ENCODE results near the gene RBFOX2. TPM values are rescaled to one million over a fixed set of nuclear protein-coding genes. Genes with fewer than 3 reads are reported as not detected.

RBFOX2 gene
- total and polyA plus RNA-seq, 2 of the 8 experiments (the other 6 are each of a cell fraction or from before 2014, with no cell fraction given), result 121 to 122 TPM

GRCh38 chr22:35949243-35949642, 79.4 kb downstream of the RBFOX2 start:
- Histone ChIP-seq H3K4me2 (ENCODE audit: insufficient read depth in 1 of 2, low read depth in 2 of 2, low read length in 2 of 2) (no peak overlapping the region), H3K36me3 (ENCODE audit: control insufficient read depth in 2 of 4, insufficient read depth in 4 of 4, low read length in 3 of 4) (no peaks in the 10 kb centered on the region), H4K91ac (replicated peaks; ENCODE audit: insufficient read length, low read length) (no peak overlapping the region), H3K79me2 (ENCODE audit: control insufficient read depth in 1 of 2, insufficient read depth in 2 of 2, low read length in 2 of 2) (peaks cover 0 to 28% of the 10 kb centered on the region in 2 experiments; a peak in 2 of 4 replicates), H2BK15ac (ENCODE audit: low read length) (no peak overlapping the region), H3K23me2 (ENCODE audit: low read depth, low read length) (no peaks in the 10 kb centered on the region), H3K4ac (replicated peaks; ENCODE audit: insufficient read length, low read depth, low read length) (no peak overlapping the region), H3K23ac (ENCODE audit: insufficient read length) (no peak overlapping the region), H3K4me3 (ENCODE audit: extremely low read depth in 1 of 4, insufficient read depth in 2 of 4, low read depth in 3 of 4, low read length in 4 of 4) (no peak overlapping the region), H2BK12ac (ENCODE audit: low read depth, low read length) (no peak overlapping the region), H3K9me3 (ENCODE audit: insufficient read depth in 2 of 2, low read depth in 1 of 2, low read length in 1 of 2) (no peaks in the 10 kb centered on the region), H4K20me1 (replicated peaks in 1 of 2; ENCODE audit: control insufficient read depth in 1 of 2, insufficient read depth in 2 of 2, low read length in 2 of 2) (peaks cover 2% of the 10 kb centered on the region in 2 experiments), H2BK20ac (ENCODE audit: low read length) (no peak overlapping the region), H3K27me3 (replicated peaks in 1 of 4; ENCODE audit: control insufficient read depth in 3 of 4, extremely low read depth in 1 of 4, insufficient read depth in 3 of 4, low read length in 3 of 4) (no peaks in the 10 kb centered on the region), H3K79me1 (ENCODE audit: low read depth, low read length) (peaks cover 2% of the 10 kb centered on the region; the same call in 1 of the 2 replicates), H3K56ac (replicated peaks; ENCODE audit: insufficient read length, low read depth, low read length) (no peak overlapping the region), H2BK5ac (ENCODE audit: low read depth, low read length) (no peak overlapping the region), H3K9ac (replicated peaks in 1 of 4; ENCODE audit: extremely low read depth in 1 of 4, low read depth in 3 of 4, low read length in 3 of 4) (no peak overlapping the region), H3K18ac (ENCODE audit: extremely low read depth, low read length) (no peak overlapping the region), H2AFZ (ENCODE audit: low read length) (no peak overlapping the region), H3K27ac (ENCODE audit: low read depth, low read length) (no peak overlapping the region), H3K14ac (ENCODE audit: insufficient read length) (no peak overlapping the region), H2BK120ac (replicated peaks; ENCODE audit: low read depth, low read length) (no peak overlapping the region), H3K4me1 (replicated peaks in 1 of 4; ENCODE audit: control insufficient read depth in 3 of 4, insufficient read depth in 4 of 4, low read length in 3 of 4) (no peaks in the 10 kb centered on the region), H4K5ac (ENCODE audit: insufficient read length, low read depth, low read length) (no peak overlapping the region), H4K8ac (ENCODE audit: extremely low read depth, insufficient read depth, low read length) (no peak overlapping the region), H2AK5ac (ENCODE audit: low read depth, low read length) (no peak overlapping the region)
- 89% methylated on average over 3 of the region's 3 CpGs; no CpG with 5 or more reads in 1 of the 2 experiments for WGBS, 2 experiments (ENCODE audit: extremely low coverage in 1 of 2, insufficient coverage in 1 of 2, insufficient read length in 1 of 2, insufficient replicate concordance in 2 of 2, low coverage in 1 of 2, low lambda C conversion rate in 2 of 2, missing lambda C conversion rate in 1 of 2)
- no peak for DNase-seq (ENCODE audit: low read depth in 1 of 2, low spot score in 2 of 2)
- POLR2A ChIA-PET (ENCODE audit: partially characterized antibody), result no interaction called here
- FAIRE-seq, result no peak
- CTCF ChIA-PET (ENCODE audit: partially characterized antibody), result no interaction called here
- TF ChIP-seq ATF3 (IDR thresholded peaks at IDR 0.05; ENCODE audit: insufficient read depth, low read depth, low read length) (no peak), RFX5 (IDR thresholded peaks at IDR 0.05; ENCODE audit: borderline replicate concordance, low read depth, low read length) (no peak), CBX8 (IDR thresholded peaks at IDR 0.05; ENCODE audit: borderline replicate concordance, low read depth, low read length) (no peak), CHD1 (IDR thresholded peaks at IDR 0.05; ENCODE audit: low read depth, low read length) (no peak)

All from H1 (cell line).